GM12874 (cell line): ENCODE results near the gene ACSM5.

Experiments
- TF ChIP-seq, protein P1 (sequence below): IDR thresholded peaks from 2 replicates; pipeline ENCODE4 v1.5.1; 2011; ENCODE audit warnings: low read depth, mild to moderate bottlenecking, control low read depth, low read length, moderate library complexity; ENCODE audit not compliant: insufficient read depth

The ACSM5 gene

GRCh38 chr16:20391045-20391444 is 18.3 kb upstream of the ACSM5 start:
- TF ChIP-seq, protein P1, sequence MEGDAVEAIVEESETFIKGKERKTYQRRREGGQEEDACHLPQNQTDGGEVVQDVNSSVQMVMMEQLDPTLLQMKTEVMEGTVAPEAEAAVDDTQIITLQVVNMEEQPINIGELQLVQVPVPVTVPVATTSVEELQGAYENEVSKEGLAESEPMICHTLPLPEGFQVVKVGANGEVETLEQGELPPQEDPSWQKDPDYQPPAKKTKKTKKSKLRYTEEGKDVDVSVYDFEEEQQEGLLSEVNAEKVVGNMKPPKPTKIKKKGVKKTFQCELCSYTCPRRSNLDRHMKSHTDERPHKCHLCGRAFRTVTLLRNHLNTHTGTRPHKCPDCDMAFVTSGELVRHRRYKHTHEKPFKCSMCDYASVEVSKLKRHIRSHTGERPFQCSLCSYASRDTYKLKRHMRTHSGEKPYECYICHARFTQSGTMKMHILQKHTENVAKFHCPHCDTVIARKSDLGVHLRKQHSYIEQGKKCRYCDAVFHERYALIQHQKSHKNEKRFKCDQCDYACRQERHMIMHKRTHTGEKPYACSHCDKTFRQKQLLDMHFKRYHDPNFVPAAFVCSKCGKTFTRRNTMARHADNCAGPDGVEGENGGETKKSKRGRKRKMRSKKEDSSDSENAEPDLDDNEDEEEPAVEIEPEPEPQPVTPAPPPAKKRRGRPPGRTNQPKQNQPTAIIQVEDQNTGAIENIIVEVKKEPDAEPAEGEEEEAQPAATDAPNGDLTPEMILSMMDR, result no peak

DNA sequence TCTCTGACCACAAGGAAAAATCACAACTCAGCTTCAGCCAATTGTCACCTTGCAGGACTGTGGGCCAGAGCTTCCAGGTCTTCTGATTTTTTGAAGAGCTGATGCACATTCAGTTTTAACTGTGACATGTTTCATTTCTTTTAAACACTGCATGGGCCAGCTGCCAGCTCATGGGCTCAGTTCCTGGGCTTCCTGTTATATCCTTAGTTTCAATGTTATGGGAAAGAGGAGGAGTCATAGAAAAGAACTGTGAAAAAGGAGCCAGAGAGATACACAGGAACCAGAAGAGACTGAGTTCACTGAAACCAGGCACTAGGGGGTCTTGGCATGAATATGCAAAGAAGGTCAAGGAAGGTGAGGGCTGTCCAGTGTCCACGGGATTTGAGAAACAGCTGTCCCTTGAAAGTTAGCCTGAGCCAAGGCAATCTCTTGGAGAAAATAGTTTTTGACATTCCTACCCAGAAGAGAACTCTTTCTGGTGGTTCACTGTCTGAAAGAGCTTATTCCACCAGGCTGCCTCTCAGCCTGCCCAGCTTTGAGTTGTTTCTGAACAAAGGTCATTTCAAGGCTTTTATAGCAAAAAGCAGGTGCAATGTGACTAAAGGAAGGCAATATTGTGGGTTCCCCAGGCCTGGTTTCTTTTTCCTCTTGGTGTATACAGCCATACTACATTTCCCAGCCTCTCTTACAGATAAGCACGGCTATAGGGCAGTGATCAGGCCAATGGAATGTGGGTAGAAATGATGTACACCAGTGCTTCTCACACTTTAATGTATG is 15.3 kb upstream of the ACSM5 start:
- TF ChIP-seq, protein P1, result no peak

DNA sequence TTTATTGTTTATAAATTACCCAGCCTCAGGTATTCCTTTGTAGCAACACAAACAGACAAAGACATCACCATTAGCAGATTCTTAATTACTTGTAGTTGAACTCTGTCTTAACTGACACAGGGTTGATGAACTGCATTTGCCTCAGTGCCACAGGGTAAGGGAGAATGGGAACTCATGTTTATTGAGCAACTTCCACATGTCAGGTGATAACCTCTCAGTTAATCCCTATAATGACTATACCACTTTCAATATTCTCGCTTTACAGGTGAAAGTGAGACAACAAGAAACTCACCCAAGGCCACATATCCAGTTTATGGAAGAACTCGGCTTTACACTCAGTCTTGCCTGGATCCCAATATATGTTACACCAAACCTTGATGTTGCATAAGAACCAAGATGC is 13.4 kb upstream of the ACSM5 start:
- TF ChIP-seq, protein P1, result no peak

- TF ChIP-seq, protein P1, result no peak
Observed at GRCh38 chr16:20396846-20397467, 12.4 kb upstream of the ACSM5 start.

- TF ChIP-seq, protein P1, result no peak
Observed at GRCh38 chr16:20397468-20398074, 11.8 kb upstream of the ACSM5 start.

GRCh38 chr16:20398603-20399002 is 10.7 kb upstream of the ACSM5 start:
- TF ChIP-seq, protein P1, result no peak

GRCh38 chr16:20399185-20399584 is 10.1 kb upstream of the ACSM5 start:
- TF ChIP-seq, protein P1, result no peak
